HG02642 (cell line): Measurements from ENCODE around the gene AFG1L.
"Not testable (repeated sequence)": the region's sequence is repeated elsewhere in the genome, so short reads cannot be mapped to it uniquely, and the experiment has no call there.

Experiments
- ATAC-seq: cut with Tn5 transposase; IDR thresholded peaks from one replicate; pipeline ENCODE4 v1.9.1; 2021; ENCODE audit warnings: mild to moderate bottlenecking; ENCODE audit not compliant: unreplicated experiment, poor library complexity

The AFG1L gene

DNA sequence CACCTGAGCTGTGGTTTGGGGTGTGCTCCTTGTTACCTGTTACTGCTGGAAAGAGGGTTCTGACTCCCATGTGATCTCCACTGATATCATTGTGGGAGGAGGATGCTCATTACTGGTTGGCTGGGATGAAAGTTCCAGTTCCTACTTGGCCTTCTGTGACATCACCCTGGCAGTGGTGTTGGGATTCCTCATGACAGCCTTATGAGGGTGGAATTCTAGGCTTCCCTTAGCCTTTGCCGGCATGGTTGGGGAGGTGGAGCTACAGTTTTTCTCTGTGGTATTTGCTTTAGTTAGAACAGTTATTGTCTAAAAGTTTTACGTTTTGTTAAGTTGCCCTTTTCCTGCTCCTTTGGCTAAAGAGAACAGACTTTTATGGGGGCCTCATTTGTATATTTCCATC is 112.1 kb downstream of the AFG1L start:
- ATAC-seq: no peak

DNA sequence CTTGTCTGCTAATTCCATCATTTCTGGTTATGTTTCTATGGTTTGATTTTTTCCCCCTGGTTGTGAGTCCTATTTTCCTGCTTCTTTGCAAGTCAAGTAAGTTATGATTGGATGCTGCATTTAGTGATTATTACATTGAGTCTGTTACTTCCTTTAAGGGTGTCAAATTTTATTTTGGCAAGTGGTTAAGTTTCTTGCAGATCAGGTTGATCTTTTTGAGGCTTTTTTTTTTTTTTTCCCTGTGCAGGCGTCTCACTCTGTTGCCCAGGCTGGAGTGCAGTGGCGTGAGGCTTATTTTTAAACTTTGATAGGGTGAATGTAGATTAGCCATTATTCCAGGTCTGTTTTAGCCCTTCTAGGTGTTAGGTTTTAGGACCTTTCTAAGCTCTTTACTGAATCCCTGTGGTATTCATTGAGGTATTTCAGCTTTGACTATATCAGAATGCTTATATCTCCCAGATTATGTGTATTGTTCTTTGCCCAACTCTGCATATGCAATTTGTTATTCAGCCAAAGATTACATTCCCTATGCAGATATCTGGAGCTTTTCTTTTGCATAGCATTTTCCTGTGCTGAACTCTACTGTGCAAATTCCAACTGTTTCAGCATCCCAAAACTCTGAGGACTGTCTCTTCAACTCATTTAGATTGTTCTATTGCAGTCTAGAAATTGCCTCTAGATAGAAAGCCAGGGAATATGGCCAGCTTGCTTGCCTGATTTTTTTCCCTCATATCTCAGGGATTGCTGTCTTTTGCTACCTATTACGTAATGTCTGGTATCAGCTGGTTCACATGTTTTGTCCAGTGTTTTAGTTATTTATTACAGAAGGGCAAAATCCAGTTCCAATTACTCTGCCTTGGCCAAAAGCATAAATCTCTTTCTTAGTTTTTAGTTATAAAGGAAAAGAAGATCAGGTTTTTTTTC is 113.3 kb downstream of the AFG1L start:
- no peak for ATAC-seq

DNA sequence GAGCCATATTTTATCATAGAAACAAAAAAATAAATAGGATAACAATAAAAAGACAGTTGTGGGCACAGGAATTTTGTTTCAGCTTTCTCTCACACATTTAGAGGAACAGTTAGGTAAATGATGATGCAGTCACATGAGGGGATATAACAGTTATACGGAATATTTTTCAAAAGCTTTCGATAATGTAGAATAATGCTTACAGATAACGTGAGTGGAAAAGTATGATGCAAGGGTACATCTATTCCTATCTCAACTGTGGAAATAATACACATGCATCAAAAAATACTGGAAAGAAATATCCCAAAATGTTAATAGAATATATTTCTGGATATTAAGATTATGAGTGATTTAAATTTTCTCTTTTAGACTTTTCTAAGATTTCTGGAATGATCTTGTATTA is 114.0 kb downstream of the AFG1L start:
- no peak for ATAC-seq

- not testable (repeated sequence) for ATAC-seq
These were observed 121.4 kb downstream of the AFG1L start for GRCh38 chr6:108416047-108416833.

GRCh38 chr6:108417027-108417426 is 122.2 kb downstream of the AFG1L start:
- ATAC-seq: no peak

DNA sequence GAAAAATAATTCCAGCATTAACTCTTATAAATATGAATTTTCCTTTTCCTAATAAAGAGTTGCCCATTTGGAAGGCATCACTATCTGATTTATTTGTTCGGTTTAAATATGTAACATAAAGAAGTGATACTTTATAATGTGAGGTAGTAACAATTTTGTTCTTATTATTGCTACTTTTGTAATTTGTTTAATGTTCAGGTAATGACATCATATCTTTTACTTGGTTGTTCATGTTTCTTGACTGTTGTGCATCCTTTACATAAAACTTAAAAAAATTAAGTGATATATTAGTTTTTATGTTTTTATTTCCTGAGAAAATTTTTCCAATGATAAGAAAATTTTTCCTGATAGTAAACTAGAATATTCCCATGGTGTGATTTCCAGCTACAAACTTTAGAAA is 124.6 kb downstream of the AFG1L start:
- no peak for ATAC-seq

DNA sequence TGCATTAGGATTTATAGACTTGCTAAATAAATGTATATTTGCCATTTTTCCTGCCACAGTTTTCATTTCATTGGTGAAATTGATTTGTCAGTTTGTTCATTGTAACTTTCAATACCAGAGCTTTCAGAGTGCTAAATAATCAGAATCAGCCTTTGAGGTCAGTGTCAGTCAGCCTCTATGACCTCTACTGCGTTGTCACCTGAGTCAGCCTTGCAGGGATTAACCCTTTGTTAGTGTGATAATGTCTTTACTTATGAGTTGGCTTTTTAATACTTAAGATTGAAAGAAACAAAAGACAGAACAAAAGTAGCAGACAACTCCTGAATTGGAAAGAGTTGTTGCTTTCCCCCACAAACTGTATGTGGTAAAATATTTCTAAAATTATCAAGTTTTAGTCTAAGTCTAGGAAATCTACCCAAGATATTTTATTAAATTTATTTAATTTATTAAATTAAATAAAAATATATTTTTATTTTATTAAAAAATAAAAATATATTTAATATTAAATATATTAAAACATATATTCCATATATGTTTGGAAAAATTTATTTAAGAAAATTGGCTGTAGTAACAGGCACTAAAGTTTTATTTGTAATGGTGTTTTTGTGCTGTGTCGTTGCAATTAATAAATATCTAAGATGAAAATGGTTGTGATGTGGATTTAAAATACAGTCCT is 125.2 kb downstream of the AFG1L start:
- ATAC-seq: no peak

GRCh38 chr6:108421366-108421765 is 126.5 kb downstream of the AFG1L start:
- no peak for ATAC-seq

DNA sequence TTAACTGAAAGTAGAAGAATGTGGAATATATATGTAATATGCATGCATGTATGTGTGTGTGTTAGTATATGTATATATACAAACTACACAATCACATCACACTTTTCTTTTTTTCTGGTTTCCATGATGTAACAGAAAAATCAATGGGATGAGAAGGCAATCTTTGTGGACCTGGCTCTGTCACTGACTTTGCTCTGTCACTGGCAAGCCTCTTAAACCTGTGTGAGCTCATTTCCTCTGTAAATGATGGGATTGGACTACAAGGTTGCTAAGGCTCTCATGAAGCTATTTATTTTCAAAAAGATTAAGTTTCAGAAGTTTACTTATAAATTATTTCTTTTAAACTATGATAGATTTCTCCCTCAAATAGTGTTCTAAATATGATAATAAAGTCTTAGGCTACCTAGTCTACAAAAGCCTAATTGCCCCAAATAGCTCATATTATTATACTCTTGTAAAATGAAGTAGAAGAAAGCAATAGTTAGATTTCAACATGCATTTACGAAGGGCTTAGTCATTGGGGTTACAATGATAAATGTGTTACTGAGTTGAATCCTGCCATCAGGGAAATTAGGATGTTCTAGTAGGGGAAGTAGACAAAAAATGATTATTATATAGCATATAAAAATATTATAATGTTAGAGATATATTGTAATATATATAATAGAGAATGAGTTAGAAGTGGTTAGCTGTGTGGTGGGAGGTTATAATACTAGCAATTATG is 129.3 kb downstream of the AFG1L start:
- ATAC-seq: no peak

DNA sequence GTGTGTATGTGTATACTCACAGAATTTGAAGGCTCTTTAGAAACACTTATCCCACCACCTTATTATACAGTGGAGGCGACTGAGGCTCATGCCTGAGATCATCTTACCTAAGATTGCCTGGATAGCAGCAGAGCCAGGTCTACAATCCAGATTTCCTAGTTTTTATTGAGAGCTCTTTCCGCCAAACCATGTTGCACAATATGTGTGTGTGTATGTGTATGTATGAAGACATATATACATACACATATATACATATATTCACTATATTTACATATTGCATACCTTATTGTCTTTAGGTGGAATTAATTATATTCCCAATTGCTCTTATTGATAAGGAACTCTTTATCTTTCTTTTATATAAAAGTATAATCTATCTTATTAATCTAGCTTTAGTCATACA is 130.6 kb downstream of the AFG1L start:
- ATAC-seq: no peak

- ATAC-seq: no peak
These were observed 137.3 kb downstream of the AFG1L start for GRCh38 chr6:108432143-108432542.

DNA sequence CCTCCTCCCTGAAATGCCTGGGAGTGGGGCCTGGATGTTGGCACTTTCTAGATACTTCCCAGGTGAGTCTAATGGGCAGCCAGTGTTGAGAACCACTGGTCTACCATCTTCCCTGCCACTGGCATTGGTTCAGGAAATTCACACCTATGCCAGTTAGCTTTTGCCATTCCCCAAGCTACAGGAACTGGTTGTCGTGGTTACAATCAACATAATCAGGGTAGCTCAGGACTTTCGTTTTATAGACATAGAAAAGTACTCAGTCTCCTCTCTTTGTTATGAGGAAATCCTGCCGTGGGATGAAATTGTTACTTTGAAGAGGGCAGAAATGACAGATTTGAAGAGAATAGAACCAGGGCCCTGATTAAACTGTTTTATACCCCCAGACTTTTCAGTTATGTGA is 137.9 kb downstream of the AFG1L start:
- ATAC-seq: no peak

DNA sequence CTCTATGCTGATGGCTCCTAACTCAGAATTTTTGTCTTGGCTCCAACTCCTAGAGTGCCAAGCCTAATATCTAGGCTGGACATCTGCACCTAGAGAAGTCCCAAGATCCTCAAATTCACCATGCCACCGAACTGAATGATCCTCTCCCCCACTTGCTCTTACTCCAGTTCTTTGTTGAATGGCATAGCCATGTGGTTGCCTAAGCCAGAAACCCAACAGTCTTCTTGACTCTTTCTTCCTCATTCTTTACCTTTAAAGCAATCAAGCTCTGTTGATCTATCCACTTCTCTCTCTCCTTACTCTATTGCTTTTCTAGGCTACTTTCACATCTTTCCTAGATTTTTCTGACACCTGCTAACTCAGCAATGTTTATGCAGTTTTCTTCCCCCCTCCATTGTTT is 139.4 kb downstream of the AFG1L start:
- no peak for ATAC-seq

DNA sequence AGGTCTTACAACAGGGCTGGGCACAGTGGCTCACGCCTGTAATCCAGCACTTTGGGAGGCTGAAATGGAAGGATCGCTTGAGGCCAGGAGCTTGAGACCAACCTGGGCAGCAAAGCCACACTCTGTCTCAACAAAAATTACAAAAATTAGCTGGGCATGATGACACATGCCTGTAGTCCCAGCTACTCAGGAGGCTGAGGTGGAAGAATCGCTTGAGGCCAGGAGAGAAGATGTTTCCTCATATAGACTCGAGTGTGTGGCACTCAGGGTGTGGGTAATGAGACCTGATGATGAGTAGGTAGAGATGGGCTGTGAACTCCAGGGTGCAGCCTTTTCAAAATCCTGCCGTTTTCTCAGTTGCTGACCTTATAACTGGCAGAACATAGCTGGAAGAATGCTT is 140.5 kb downstream of the AFG1L start:
- ATAC-seq: no peak

- ATAC-seq: no peak
These were observed 141.9 kb downstream of the AFG1L start for GRCh38 chr6:108436771-108437170.

GRCh38 chr6:108437821-108438220 is 143.0 kb downstream of the AFG1L start:
- no peak for ATAC-seq

GRCh38 chr6:108438918-108439317 is 144.1 kb downstream of the AFG1L start:
- ATAC-seq: no peak

GRCh38 chr6:108441141-108441540 is 146.3 kb downstream of the AFG1L start:
- no peak for ATAC-seq

DNA sequence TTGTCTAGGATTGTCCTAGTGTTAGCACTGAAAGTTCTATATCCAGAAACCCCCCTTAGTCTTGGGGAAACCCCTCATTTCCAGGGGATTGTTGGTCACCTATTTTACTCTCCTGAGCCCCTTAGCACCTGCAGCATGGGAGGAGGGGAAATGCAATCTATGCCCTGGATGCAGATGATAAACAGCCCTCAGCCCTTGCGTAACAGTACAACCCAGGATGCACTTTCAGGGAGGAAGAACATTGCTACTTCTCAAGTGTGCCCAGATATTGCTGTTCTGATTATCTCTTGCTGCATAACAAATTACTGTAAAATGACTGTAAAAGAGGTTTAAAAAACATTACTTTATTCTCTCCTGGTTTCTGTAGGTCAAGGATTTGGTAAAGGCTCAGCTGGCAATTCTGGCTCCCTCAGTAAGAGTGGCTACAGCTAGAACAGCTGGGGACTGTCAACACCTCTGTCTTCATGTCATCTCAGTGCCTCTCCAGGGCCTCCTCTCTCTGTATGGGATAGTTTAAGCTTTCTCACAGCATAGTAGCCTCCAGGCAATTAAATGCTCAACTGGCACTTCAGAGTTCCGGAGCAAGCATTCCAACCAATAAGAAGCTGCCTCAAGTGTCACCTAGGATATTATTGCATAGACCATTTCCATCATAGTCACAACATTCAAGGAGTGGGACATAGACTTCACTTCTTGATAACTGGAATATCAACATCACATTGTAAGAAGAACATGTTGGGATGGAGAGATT is 148.1 kb downstream of the AFG1L start:
- no peak for ATAC-seq
